Epithelial cell of proximal tubule (primary cell): ENCODE results near the gene ARV1. TPM values are rescaled to one million over a fixed set of nuclear protein-coding genes. Genes with fewer than 3 reads are reported as not detected.
"Not testable (repeated sequence)": the region's sequence is repeated elsewhere in the genome, so short reads cannot be mapped to it uniquely, and the experiment has no call there.

Source experiments
- DNase-seq: peaks from one replicate; pipeline ENCODE4 v3.0.0-alpha.2; 2011; ENCODE audit warnings: low read depth
- H3K4me3 ChIP-seq: 2 replicates; pipeline ENCODE4 v1.5.1; 2011; ENCODE audit warnings: low read depth, mild to moderate bottlenecking, low read length
- total RNA-seq: library from RNA; depleted of rRNA; stranded (reverse); fragments of >200 nt; gene quantifications from 2 replicates; pipeline ENCODE4 v1.2.3, GENCODE V29; 2015
- TF ChIP-seq, protein P1 (sequence below): conservative IDR thresholded peaks from 2 replicates; pipeline ENCODE4 v1.5.1; 2012; ENCODE audit warnings: low read depth, mild to moderate bottlenecking, low read length

Gene ARV1
- total RNA-seq, 1 donor from 2014 or later = 6.7 TPM

DNA sequence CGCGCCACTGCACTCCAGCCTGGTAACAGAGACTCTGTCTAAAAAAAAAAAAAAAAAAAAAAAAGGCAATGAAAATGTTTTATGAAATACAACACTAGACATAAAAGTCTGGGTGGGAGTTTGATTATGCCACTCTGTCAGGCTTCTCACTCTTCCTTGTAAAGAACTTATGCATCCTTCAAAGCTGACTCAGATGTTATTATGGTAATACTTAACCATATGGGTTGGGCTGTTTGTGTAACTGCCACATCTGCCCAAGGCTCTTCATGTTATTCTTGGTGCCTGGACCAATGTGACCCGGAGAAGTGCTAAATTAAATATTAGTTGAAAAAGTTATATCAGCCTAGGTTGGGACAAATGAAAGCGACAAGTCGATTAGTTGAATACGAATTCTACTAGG, 37.3 kb downstream of the ARV1 start:
- TF ChIP-seq, protein P1, sequence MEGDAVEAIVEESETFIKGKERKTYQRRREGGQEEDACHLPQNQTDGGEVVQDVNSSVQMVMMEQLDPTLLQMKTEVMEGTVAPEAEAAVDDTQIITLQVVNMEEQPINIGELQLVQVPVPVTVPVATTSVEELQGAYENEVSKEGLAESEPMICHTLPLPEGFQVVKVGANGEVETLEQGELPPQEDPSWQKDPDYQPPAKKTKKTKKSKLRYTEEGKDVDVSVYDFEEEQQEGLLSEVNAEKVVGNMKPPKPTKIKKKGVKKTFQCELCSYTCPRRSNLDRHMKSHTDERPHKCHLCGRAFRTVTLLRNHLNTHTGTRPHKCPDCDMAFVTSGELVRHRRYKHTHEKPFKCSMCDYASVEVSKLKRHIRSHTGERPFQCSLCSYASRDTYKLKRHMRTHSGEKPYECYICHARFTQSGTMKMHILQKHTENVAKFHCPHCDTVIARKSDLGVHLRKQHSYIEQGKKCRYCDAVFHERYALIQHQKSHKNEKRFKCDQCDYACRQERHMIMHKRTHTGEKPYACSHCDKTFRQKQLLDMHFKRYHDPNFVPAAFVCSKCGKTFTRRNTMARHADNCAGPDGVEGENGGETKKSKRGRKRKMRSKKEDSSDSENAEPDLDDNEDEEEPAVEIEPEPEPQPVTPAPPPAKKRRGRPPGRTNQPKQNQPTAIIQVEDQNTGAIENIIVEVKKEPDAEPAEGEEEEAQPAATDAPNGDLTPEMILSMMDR = no peak
- no peak for DNase-seq
- no peak overlapping the region for H3K4me3 ChIP-seq

DNA sequence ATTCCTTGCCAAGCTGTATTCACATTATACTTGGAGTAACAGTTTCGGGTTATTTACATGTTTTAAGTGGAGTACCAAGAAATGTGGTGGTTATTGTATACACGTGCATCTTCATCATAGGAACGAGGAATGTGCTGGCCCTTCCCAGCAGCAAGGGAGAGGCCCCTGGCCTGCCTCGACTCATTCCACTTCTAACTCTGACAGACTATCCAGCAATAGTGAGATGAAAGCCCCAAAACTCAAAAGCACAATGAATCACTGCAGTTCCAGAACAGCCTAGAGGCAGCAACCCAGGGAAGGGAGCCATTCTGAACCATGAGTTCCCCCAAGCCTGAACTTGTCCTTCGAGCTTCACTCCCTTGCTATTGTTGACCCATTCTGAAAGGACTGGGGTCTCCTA, 38.1 kb downstream of the ARV1 start:
- no peak for DNase-seq
- no peak overlapping the region for H3K4me3 ChIP-seq
- TF ChIP-seq, protein P1 = no peak

DNA sequence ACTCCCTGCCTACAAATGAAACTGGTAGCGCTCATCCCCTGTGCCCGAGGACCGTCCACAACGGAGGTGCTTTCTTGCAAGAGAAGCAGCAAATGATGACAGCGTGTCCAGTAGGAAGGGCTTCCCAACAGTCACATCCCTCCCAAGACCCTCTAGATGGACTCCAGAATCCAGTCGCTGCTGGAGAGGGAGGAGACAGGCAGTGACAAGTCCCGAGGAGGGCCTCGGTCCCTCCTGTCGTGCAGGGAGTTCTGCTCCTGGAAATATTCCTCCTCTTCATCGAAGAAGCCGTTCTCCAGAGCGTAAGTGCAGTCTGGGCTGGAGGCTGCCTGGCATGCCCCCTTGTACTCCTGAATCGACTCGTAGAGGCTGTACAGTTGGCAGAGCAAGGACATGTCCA, 40.8 kb downstream of the ARV1 start:
- no peak for DNase-seq
- no peak overlapping the region for H3K4me3 ChIP-seq
- TF ChIP-seq, protein P1 = no peak

DNA sequence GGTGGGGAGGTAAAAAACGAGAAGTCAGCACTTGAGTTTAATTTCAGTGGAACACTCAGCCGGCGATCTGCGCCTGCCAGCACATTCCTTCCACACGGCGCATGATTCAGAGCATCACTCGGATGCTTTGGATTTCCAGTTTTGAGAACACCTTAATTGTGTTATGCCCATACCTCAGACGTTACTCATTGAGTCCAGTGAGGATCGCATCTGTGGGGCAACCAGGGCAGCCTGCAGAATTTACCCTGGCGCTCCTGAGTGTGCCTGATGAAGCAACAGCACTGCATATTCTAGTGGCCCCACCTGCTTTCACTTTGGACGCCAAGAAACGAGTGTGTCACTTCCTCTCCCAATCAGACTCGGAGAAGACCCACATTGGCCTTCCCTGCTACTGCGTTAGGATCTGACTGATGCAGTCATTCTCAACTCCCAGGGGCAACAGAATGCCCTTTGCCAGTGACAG, 41.3 kb downstream of the ARV1 start:
- no peak overlapping the region for H3K4me3 ChIP-seq
- TF ChIP-seq, protein P1 = no peak
- no peak for DNase-seq

DNA sequence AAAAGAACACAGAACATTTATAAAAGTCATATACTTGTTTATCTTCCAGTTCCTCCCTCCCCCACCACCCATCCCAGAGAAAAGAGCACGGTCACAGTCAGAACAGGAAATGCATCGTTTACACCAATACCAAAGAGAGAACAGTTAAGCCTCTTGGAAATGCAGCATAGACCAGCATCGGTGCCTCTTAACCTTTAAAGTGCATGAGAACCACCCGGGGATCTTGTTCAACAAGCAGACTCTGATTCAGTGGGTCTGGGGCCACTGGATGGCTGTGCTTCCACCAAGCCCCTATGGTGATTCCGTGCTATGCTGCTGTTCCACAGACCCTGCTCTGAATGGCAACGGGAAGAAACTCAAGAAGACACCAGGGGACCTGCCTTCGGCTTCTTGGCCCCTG, 41.9 kb downstream of the ARV1 start:
- H3K4me3 ChIP-seq = no peak overlapping the region
- DNase-seq = no peak
- TF ChIP-seq, protein P1 = no peak

DNA sequence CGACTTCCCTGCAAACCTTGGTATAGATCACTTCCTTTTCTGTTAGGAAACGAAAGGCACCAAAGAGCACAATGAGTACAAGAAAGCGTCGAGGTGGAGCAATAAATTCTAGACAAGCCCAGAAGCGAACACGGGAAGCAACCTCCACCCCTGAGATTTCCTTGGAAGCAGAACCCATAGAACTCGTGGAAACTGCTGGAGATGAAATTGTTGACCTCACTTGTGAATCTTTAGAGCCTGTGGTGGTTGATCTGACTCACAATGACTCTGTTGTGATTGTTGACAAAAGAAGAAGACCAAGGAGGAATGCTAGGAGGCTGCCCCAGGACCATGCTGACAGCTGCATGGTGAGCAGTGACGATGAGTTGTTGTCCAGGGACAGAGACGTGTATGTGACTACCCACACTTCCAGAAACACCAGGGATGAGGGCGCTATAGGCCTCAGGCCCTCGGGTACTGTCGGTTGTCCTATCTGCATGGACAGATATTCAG, 42.7 kb downstream of the ARV1 start:
- DNase-seq = no peak
- TF ChIP-seq, protein P1 = no peak
- H3K4me3 ChIP-seq = no peak overlapping the region

DNA sequence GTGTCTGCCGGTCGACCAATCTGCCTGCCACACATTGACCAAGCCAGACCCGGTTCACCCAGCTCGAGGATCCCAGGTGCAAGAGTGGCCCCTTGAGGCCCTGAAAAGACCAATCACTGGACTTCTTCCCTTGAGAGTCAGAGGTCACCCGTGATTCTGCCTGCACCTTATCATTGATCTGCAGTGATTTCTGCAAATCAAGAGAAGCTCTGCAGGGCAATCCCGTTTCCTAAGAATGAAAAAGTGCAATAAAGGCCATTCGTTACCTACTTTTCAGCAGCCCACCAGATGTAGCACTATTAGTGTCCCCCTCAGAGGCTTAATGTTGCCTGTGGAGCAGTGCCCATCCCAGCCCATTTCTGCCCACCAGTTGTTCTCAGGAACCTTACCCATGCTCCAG, 43.6 kb downstream of the ARV1 start:
- not testable (repeated sequence) for DNase-seq, H3K4me3 ChIP-seq

DNA sequence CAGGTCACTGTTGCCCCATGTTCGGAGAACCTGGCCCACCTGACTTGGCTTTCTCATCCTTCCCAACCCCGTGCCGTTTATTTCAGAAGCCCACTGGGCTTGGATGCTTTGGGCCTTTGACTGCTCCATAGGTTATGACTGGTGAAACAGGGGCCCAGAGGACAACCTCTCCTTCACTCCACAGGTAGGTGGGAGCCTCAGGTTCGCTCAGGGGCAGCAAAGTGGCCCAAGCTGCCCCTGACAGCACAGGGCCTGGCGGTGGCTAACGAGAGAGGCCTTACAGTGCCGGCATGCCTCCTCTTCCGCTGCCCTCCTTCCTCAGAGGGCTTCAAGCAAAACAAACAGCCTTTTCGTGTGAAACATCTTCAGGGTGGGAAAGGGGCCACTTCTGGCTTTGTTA, 44.3 kb downstream of the ARV1 start:
- no peak overlapping the region for H3K4me3 ChIP-seq
- TF ChIP-seq, protein P1 = no peak
- no peak for DNase-seq
